GM10248 (cell line): Measurements from ENCODE around the gene KIRREL3.

Experiments used
- CTCF ChIA-PET: fragments of 300-600 bp; sonication (Branson Sonifier 250); formaldehyde crosslinking; extraction: SDS; loops from one replicate; lab custom pipeline; 2021; ENCODE audit warnings: antibody characterized with exemption; lab: Yijun Ruan, JAX
- POLR2A ChIA-PET: fragments of 350-650 bp; sonication (Branson Sonifier 250); formaldehyde crosslinking; extraction: SDS; loops from one replicate; lab custom pipeline; 2020; ENCODE audit warnings: antibody characterized with exemption; lab: Yijun Ruan, JAX
- DNase-seq: peaks from one replicate; pipeline ENCODE4 v3.0.0; 2012; ENCODE audit errors: extremely low spot score
- CTCF ChIP-seq: IDR thresholded peaks from 2 replicates; pipeline ENCODE4 v1.5.1; 2012; ENCODE audit warnings: mild to moderate bottlenecking, low read depth; ENCODE audit errors: extremely low read depth, missing control alignments, control extremely low read depth

The KIRREL3 gene

GRCh38 chr11:126843096-126843495, 157.5 kb downstream of the KIRREL3 start:
- CTCF ChIA-PET: interaction anchor here (1.2 kb wide), 1 partner anchor 9 kb away, joined by 3 read pairs; no protein-coding TSS in a partner anchor
- no peak for DNase-seq
- no peak for TF ChIP-seq CTCF
- POLR2A ChIA-PET: no interaction called here

- ChIA-PET CTCF (interaction anchor here (0.8 to 1.2 kb wide), 2 partner anchors 10 to 19 kb away, joined by 3 read pairs; no protein-coding TSS in a partner anchor), POLR2A (no interaction called here)
- no peak for TF ChIP-seq CTCF
- no peak for DNase-seq
Observed at GRCh38 chr11:126841999-126842398, 158.6 kb downstream of the KIRREL3 start.

GRCh38 chr11:126840975-126841374, 159.6 kb downstream of the KIRREL3 start:
- ChIA-PET CTCF (no interaction called here), POLR2A (no interaction called here)
- no peak for DNase-seq
- no peak for TF ChIP-seq CTCF

GRCh38 chr11:126840201-126840886, 160.2 kb downstream of the KIRREL3 start:
- TF ChIP-seq CTCF: no peak
- no peak for DNase-seq

GRCh38 chr11:126839496-126839895, 161.1 kb downstream of the KIRREL3 start:
- ChIA-PET POLR2A (no interaction called here), CTCF (no interaction called here)
- no peak for DNase-seq
- no peak for TF ChIP-seq CTCF

More at GRCh38 chr11:126840201-126840886, 160.2 kb downstream of the KIRREL3 start:
- CTCF ChIA-PET: no interaction called here
- POLR2A ChIA-PET: no interaction called here

GRCh38 chr11:126838779-126839178, 161.8 kb downstream of the KIRREL3 start:
- ChIA-PET CTCF (no interaction called here), POLR2A (no interaction called here)
- no peak for DNase-seq
- no peak for TF ChIP-seq CTCF
